ENCODE results near the gene AIRE. TPM values are rescaled to one million over a fixed set of nuclear protein-coding genes. Genes with fewer than 3 reads are reported as not detected.

AIRE gene
- polyA plus RNA-seq, 1 experiment = not detected

- DNase-seq (ENCODE audit: low read depth, low spot score) = no peak
- Histone ChIP-seq H3K27ac (ENCODE audit: low read depth, low read length) (no peak overlapping the region), H3K9me3 (ENCODE audit: control insufficient read depth, insufficient read depth, low read length) (no peaks in the 10 kb centered on the region; the same call in 1 of the 2 replicates), H3K4me3 (ENCODE audit: low read depth, low read length) (no peak overlapping the region), H3K27me3 (ENCODE audit: control insufficient read depth, insufficient read depth, low read length) (peaks cover 37% of the 10 kb centered on the region)
- POLR2A ChIA-PET = no interaction called here
- TF ChIP-seq, protein P1, sequence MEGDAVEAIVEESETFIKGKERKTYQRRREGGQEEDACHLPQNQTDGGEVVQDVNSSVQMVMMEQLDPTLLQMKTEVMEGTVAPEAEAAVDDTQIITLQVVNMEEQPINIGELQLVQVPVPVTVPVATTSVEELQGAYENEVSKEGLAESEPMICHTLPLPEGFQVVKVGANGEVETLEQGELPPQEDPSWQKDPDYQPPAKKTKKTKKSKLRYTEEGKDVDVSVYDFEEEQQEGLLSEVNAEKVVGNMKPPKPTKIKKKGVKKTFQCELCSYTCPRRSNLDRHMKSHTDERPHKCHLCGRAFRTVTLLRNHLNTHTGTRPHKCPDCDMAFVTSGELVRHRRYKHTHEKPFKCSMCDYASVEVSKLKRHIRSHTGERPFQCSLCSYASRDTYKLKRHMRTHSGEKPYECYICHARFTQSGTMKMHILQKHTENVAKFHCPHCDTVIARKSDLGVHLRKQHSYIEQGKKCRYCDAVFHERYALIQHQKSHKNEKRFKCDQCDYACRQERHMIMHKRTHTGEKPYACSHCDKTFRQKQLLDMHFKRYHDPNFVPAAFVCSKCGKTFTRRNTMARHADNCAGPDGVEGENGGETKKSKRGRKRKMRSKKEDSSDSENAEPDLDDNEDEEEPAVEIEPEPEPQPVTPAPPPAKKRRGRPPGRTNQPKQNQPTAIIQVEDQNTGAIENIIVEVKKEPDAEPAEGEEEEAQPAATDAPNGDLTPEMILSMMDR (IDR thresholded peaks at IDR 0.05; ENCODE audit: low read depth, low read length) = no peak
- CTCF ChIA-PET = no interaction called here
These were observed 62.3 kb downstream of the AIRE start for GRCh38 chr21:44347911-44348451.

Small RNA genes lying within 50 kb of the gene (small RNA-seq; reads per million reads assigned to genes)
- gene AP001059.3 (ENCODE audit: insufficient read length, low read depth) = not detected

Other genes with a start within 250 kb of the AIRE start
- 12.1 and 12.9 TPM in 2 replicates for gene PWP2, start 178.5 kb upstream of the AIRE start, polyA plus RNA-seq (2011; rRNA removed)
- 52.6 and 54.0 TPM in 2 replicates for gene GATD3, start 152.2 kb upstream of the AIRE start, polyA plus RNA-seq (2011; rRNA removed)
- gene ICOSLG, start 44.9 kb upstream of the AIRE start, polyA plus RNA-seq (2011; rRNA removed) = 0.06 TPM in 1 of 2 replicates, not detected in the other
- not detected in 2 replicates for gene DNMT3L, start 24.0 kb upstream of the AIRE start, polyA plus RNA-seq (2011; rRNA removed)
- 44.3 and 59.1 TPM in 2 replicates for gene PFKL, start 14.2 kb downstream of the AIRE start, polyA plus RNA-seq (2011; rRNA removed)
- gene CFAP410, start 53.5 kb downstream of the AIRE start, polyA plus RNA-seq (2011; rRNA removed) = 3.7 and 7.1 TPM in 2 replicates
- not detected in 2 replicates for gene TRPM2, start 67.7 kb downstream of the AIRE start, polyA plus RNA-seq (2011; rRNA removed)
- 0.10 and 0.14 TPM in 2 replicates for gene LRRC3, start 169.6 kb downstream of the AIRE start, polyA plus RNA-seq (2011; rRNA removed)